Mesenchymal stem cell (in vitro differentiated cells and primary cell): Measurements from ENCODE around the gene TMC4.
"Not testable (repeated sequence)": the region's sequence is repeated elsewhere in the genome, so short reads cannot be mapped to it uniquely, and the experiment has no call there.

Source experiments
- DNase-seq: peaks from one replicate; pipeline ENCODE4 v3.0.0-alpha.2; 2013
- H2AFZ ChIP-seq: one replicate; pipeline ENCODE4 v1.6.1; 2013; ENCODE audit warnings: low read depth, mild to moderate bottlenecking, control low read depth, inconsistent platforms, low read length, moderate library complexity
- H2AK5ac ChIP-seq: 2 replicates; pipeline ENCODE4 v1.6.1; 2013; ENCODE audit warnings: low read length, moderate library complexity, mild to moderate bottlenecking, inconsistent platforms; ENCODE audit not compliant: severe bottlenecking
- H2BK120ac ChIP-seq: one replicate; pipeline ENCODE4 v1.6.1; 2013; ENCODE audit warnings: low read depth, mild to moderate bottlenecking, inconsistent platforms, low read length, moderate library complexity
- H2BK12ac ChIP-seq, 2 experiments: one replicate each; pipeline ENCODE4 v1.6.1; 2013; ENCODE audit warnings: inconsistent platforms in 2 of 2, low read length in 2 of 2, mild to moderate bottlenecking in 2 of 2, moderate library complexity in 2 of 2, control low read depth in 1 of 2
- H2BK15ac ChIP-seq: one replicate; pipeline ENCODE4 v1.6.1; 2013; ENCODE audit warnings: mild to moderate bottlenecking, low read depth, inconsistent platforms; ENCODE audit not compliant: poor library complexity, severe bottlenecking
- H2BK5ac ChIP-seq: 2 replicates; pipeline ENCODE4 v1.6.1; 2013; ENCODE audit warnings: low read depth, mild to moderate bottlenecking, low read length, control low read depth, inconsistent platforms; ENCODE audit not compliant: poor library complexity, severe bottlenecking
- H3K14ac ChIP-seq, 2 experiments: one replicate each; pipeline ENCODE4 v1.6.1; 2013; ENCODE audit warnings: inconsistent platforms in 2 of 2, low read length in 2 of 2, control low read depth in 1 of 2, mild to moderate bottlenecking in 1 of 2, moderate library complexity in 1 of 2
- H3K18ac ChIP-seq, 2 experiments: one replicate each; pipeline ENCODE4 v1.6.1; 2013; ENCODE audit warnings: inconsistent platforms in 2 of 2, low read length in 2 of 2, control low read depth in 1 of 2, low read depth in 1 of 2, mild to moderate bottlenecking in 1 of 2
- H3K23ac ChIP-seq, 2 experiments: one replicate each; pipeline ENCODE4 v1.6.1; 2013; ENCODE audit warnings: inconsistent platforms in 2 of 2, low read length in 2 of 2, mild to moderate bottlenecking in 2 of 2, moderate library complexity in 2 of 2, control low read depth in 1 of 2
- H3K27ac ChIP-seq: 2 replicates; pipeline ENCODE4 v1.5.1; 2013; ENCODE audit warnings: mild to moderate bottlenecking, moderate library complexity, low read length, control low read depth, inconsistent platforms; ENCODE audit not compliant: poor library complexity, severe bottlenecking
- H3K27me3 ChIP-seq, 2 experiments: 2 replicates each; pipeline versions ENCODE4 v1.6.1 to v1.7.0; 2013; ENCODE audit warnings: low read length in 2 of 2, mild to moderate bottlenecking in 2 of 2, moderate library complexity in 2 of 2, control low read depth in 1 of 2, inconsistent platforms in 1 of 2; ENCODE audit not compliant: control insufficient read depth in 1 of 2, insufficient read depth in 1 of 2
- H3K36me3 ChIP-seq, 2 experiments: 2 replicates each; pipeline versions ENCODE4 v1.6.1 to v1.7.0; 2013; ENCODE audit warnings: low read length in 2 of 2, control low read depth in 1 of 2, inconsistent platforms in 1 of 2, low read depth in 1 of 2, mild to moderate bottlenecking in 1 of 2; ENCODE audit not compliant: insufficient read depth in 2 of 2, control insufficient read depth in 1 of 2
- H3K4ac ChIP-seq, 2 experiments: one replicate each; pipeline ENCODE4 v1.6.1; 2013; ENCODE audit warnings: inconsistent platforms in 2 of 2, low read length in 2 of 2, mild to moderate bottlenecking in 2 of 2, moderate library complexity in 2 of 2, control low read depth in 1 of 2, low read depth in 1 of 2
- H3K4me1 ChIP-seq: 2 replicates; pipeline ENCODE4 v1.6.1; 2013; ENCODE audit warnings: low read depth, low read length, control low read depth; ENCODE audit not compliant: control insufficient read depth, insufficient read depth
- H3K4me2 ChIP-seq: 2 replicates; pipeline ENCODE4 v1.6.1; 2013; ENCODE audit warnings: low read length, mild to moderate bottlenecking, inconsistent platforms; ENCODE audit not compliant: poor library complexity, severe bottlenecking
- H3K4me3 ChIP-seq, 2 experiments: 2 replicates each; pipeline versions ENCODE4 v1.5.1 to v1.7.0; 2013; ENCODE audit warnings: low read length in 2 of 2, mild to moderate bottlenecking in 2 of 2, control low read depth in 1 of 2, low read depth in 1 of 2; ENCODE audit not compliant: insufficient read depth in 1 of 2
- H3K79me1 ChIP-seq: replicated peaks from 2 replicates; pipeline ENCODE4 v1.6.1; 2013; ENCODE audit warnings: mild to moderate bottlenecking, control low read depth, low read length, inconsistent platforms; ENCODE audit not compliant: poor library complexity, severe bottlenecking
- H3K9ac ChIP-seq: 2 replicates; pipeline ENCODE4 v1.7.0; 2013; ENCODE audit warnings: mild to moderate bottlenecking, low read length, moderate library complexity
- H3K9me3 ChIP-seq: 2 replicates; pipeline ENCODE4 v1.7.0; 2013; ENCODE audit warnings: mild to moderate bottlenecking, low read length; ENCODE audit not compliant: control insufficient read depth
- H4K8ac ChIP-seq: one replicate; pipeline ENCODE4 v1.6.1; 2013; ENCODE audit warnings: inconsistent platforms, mild to moderate bottlenecking, low read length, moderate library complexity
- H4K91ac ChIP-seq: one replicate; pipeline ENCODE4 v1.6.1; 2013; ENCODE audit warnings: mild to moderate bottlenecking, low read length, inconsistent platforms
- WGBS: methylation state at CpG from one replicate; pipeline ENCODE4 v1.1.7; 2013; ENCODE audit warnings: mixed read lengths; 5-methylcytosine and 5-hydroxymethylcytosine counted together

TMC4 gene

GRCh38 chr19:54214734-54215133 lies 41.8 kb upstream of the TMC4 start:
- not testable (repeated sequence) for H3K4ac ChIP-seq, H3K14ac ChIP-seq, H2BK15ac ChIP-seq, H3K4me3 ChIP-seq, H3K9ac ChIP-seq, H4K8ac ChIP-seq, DNase-seq, H2AK5ac ChIP-seq, H4K91ac ChIP-seq, H3K4me2 ChIP-seq, H2BK5ac ChIP-seq, H2BK120ac ChIP-seq, H3K18ac ChIP-seq, H3K9me3 ChIP-seq, H3K27me3 ChIP-seq, H3K27ac ChIP-seq, H2BK12ac ChIP-seq, H3K23ac ChIP-seq, H2AFZ ChIP-seq
- WGBS = 100% methylated on average over 3 of the region's 19 CpGs
- H3K36me3 ChIP-seq = peaks cover 19 to 24% of the 10 kb centered on the region in 2 experiments
- peaks cover 21% of the 10 kb centered on the region for H3K79me1 ChIP-seq
- H3K4me1 ChIP-seq = peaks cover 36% of the 10 kb centered on the region

- not testable (repeated sequence) for H2AFZ ChIP-seq, DNase-seq, H3K27ac ChIP-seq, H2BK15ac ChIP-seq, H3K27me3 ChIP-seq, H3K4ac ChIP-seq, H3K9me3 ChIP-seq, H2BK5ac ChIP-seq, H3K23ac ChIP-seq, H3K4me2 ChIP-seq, H2AK5ac ChIP-seq, H4K8ac ChIP-seq, H3K9ac ChIP-seq, H4K91ac ChIP-seq, H3K18ac ChIP-seq, H3K14ac ChIP-seq, H2BK12ac ChIP-seq, H3K4me3 ChIP-seq, H2BK120ac ChIP-seq
- 67% methylated on average over 1 of the region's 5 CpGs for WGBS
- Histone ChIP-seq H3K4me1 (peaks cover 40% of the 10 kb centered on the region), H3K36me3 (peaks cover 17 to 21% of the 10 kb centered on the region in 2 experiments), H3K79me1 (peaks cover 19% of the 10 kb centered on the region)
These were observed 41.3 kb upstream of the TMC4 start for GRCh38 chr19:54214217-54214616.

- Histone ChIP-seq H2AK5ac (peak overlapping the region; percentile 9), H3K27ac (peak overlapping the region; percentile 68), H3K18ac (no peak overlapping the region), H3K36me3 (peaks cover 35 to 40% of the 10 kb centered on the region in 2 experiments), H3K4me2 (peak overlapping the region; percentile 17), H2AFZ (no peak overlapping the region), H3K4me3 (no peak overlapping the region), H4K8ac (no peak overlapping the region), H3K4me1 (peaks cover 43% of the 10 kb centered on the region), H4K91ac (no peak overlapping the region), H3K14ac (no peak overlapping the region), H3K9ac (peak overlapping the region; percentile 17), H3K9me3 (no peaks in the 10 kb centered on the region), H2BK12ac (no peak overlapping the region), H2BK15ac (peak overlapping the region; percentile 23), H3K4ac (no peak overlapping the region), H2BK5ac (no peak overlapping the region), H3K23ac (no peak overlapping the region), H3K79me1 (peaks cover 9% of the 10 kb centered on the region), H2BK120ac (no peak overlapping the region), H3K27me3 (no peaks in the 10 kb centered on the region)
- WGBS = 96% methylated on average over 12 of the region's 12 CpGs
- no peak for DNase-seq
These were observed 38.3 kb upstream of the TMC4 start for GRCh38 chr19:54211235-54211634.

GRCh38 chr19:54209811-54210494 lies 37.0 kb upstream of the TMC4 start:
- peak overlapping the region; percentile 82 for H3K27ac ChIP-seq
- 39% methylated on average over 10 of the region's 10 CpGs for WGBS
- DNase-seq = peak; percentile 98

More at GRCh38 chr19:54209811-54210494, 37.0 kb upstream of the TMC4 start:
- Histone ChIP-seq H2AK5ac (no peak overlapping the region), H4K91ac (peak overlapping the region; percentile 43), H3K23ac (no peak overlapping the region), H2BK120ac (no peak overlapping the region), H3K4ac (peak overlapping the region in 1 of 2 experiments; percentile 49), H3K27me3 (no peaks in the 10 kb centered on the region), H3K9ac (peak overlapping the region; percentile 82), H3K36me3 (peaks cover 46 to 52% of the 10 kb centered on the region in 2 experiments), H3K18ac (peak overlapping the region; percentile 52 to 60), H3K4me3 (no peak overlapping the region), H3K14ac (no peak overlapping the region), H4K8ac (peak overlapping the region; percentile 27), H2AFZ (no peak overlapping the region), H2BK5ac (no peak overlapping the region), H3K79me1 (peaks cover 9% of the 10 kb centered on the region), H2BK15ac (peak overlapping the region; percentile 6), H3K4me1 (peaks cover 49% of the 10 kb centered on the region), H3K4me2 (peak overlapping the region; percentile 52), H2BK12ac (peak overlapping the region in 1 of 2 experiments; percentile 80), H3K9me3 (no peaks in the 10 kb centered on the region)
